ENCODE data around the gene ZSWIM5.
"Not testable (repeated sequence)": the region's sequence is repeated elsewhere in the genome, so short reads cannot be mapped to it uniquely, and the experiment has no call there.

The ZSWIM5 gene

GRCh38 chr1:45005761-45006160 is 200.6 kb downstream of the ZSWIM5 start:
- no peak for DNase-seq (ENCODE audit: low read depth)
- no peak for TF ChIP-seq CTCF (IDR thresholded peaks at IDR 0.05; ENCODE audit: low read depth, low read length, missing control alignments)
- no peak overlapping the region for H3K4me3 ChIP-seq (ENCODE audit: low read depth, low read length)

DNA sequence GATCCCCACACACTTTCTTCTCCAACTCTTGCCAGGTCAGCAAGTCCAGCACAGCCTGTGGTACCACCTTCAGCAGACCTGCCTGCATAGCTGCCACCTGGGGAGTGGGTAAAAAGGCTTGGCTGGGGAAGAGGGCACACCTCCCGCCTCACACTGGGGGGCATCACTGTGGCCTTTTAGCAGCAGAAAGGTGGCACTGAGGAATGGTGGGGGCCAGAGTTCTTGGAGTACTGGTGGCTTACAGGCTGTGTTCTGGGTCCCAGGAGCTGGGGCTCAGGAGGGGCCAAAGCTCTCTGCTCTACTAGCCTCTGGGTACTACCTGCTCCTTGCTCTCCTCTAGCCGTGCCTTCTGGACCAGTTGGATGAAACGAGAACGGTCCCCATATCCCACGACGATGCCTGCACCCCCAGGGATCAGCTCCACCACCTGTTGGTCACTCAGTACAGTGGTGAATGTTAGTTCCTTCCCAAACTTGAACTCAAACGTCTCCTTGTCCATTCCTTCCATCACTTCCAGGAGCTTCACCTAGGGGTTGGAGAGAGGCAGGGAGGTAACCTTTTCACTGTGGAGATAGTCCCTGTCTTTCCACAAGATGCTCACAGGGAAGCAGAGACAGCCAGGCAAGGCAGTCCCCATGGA is 202.0 kb downstream of the ZSWIM5 start:
- DNase-seq (ENCODE audit: low read depth): no peak
- H3K4me3 ChIP-seq (ENCODE audit: low read depth, low read length): no peak overlapping the region
- no peak for TF ChIP-seq CTCF (IDR thresholded peaks at IDR 0.05; ENCODE audit: low read depth, low read length, missing control alignments)

GRCh38 chr1:45003741-45004140 is 202.7 kb downstream of the ZSWIM5 start:
- H3K4me3 ChIP-seq (ENCODE audit: low read depth, low read length): no peak overlapping the region
- no peak for DNase-seq (ENCODE audit: low read depth)
- no peak for TF ChIP-seq CTCF (IDR thresholded peaks at IDR 0.05; ENCODE audit: low read depth, low read length, missing control alignments)

DNA sequence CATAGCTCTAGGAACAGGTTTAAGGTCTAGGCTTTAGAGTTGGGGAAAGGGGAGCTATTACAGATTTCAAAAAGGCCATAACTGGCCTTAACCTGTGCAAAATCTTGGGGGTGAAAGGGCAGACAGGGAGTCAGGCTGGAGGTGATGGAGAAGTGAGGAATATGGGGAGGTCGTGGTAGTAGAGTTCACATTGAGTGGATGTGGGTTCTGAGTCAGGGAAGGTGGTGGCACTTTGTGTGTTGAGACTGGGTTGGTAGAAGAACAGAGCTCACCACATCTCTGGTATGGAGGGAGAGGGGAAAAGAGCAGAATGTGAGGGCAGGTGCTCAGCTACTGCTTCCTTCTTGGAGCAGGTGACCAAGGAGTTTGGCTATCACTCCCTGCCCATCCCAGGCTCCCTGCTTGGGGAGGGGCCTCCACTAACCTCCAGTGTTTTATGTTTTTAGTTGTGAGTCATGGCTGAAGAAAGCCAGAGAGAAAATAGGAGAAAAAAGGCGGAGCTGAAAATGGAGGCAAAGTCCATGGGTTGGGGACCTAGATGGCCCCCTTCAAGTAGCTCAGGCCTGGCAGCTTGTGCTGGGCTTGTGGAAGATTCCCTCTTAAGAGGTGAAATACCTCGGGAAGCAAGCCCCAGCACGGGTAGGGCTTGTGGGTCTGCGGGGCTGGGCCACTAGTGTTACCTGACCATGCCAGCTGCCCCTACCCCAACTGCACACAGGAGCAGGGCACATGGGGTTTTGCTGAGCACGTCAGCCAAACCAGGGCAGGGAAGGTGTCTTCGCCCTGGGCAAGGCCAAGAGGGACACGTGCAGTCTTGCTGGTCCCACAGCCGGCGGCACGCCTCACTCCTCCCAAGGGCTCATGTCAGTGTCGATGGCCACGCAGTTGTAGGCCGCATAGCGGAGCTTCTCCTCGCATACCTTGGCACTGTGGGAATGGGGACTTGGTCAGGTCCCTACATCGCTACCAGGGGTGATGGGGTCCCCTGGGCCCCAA is 203.5 kb downstream of the ZSWIM5 start:
- DNase-seq (ENCODE audit: low read depth): no peak
- no peak for TF ChIP-seq CTCF (IDR thresholded peaks at IDR 0.05; ENCODE audit: low read depth, low read length, missing control alignments)
- H3K4me3 ChIP-seq (ENCODE audit: low read depth, low read length): no peak overlapping the region

GRCh38 chr1:45001576-45001975 is 204.8 kb downstream of the ZSWIM5 start:
- not testable (repeated sequence) for H3K4me3 ChIP-seq (ENCODE audit: low read depth, low read length); DNase-seq (ENCODE audit: low read depth)

- no peak for DNase-seq (ENCODE audit: low read depth)
- no peak for TF ChIP-seq CTCF (IDR thresholded peaks at IDR 0.05; ENCODE audit: low read depth, low read length, missing control alignments)
- H3K4me3 ChIP-seq (ENCODE audit: low read depth, low read length): no peak overlapping the region
Measured at GRCh38 chr1:45001011-45001481, 205.4 kb downstream of the ZSWIM5 start.

- H3K4me3 ChIP-seq (ENCODE audit: low read depth, low read length): no peak overlapping the region
- DNase-seq (ENCODE audit: low read depth): no peak
- no peak for TF ChIP-seq CTCF (IDR thresholded peaks at IDR 0.05; ENCODE audit: low read depth, low read length, missing control alignments)
Measured at GRCh38 chr1:44999232-44999631, 207.2 kb downstream of the ZSWIM5 start.
